Type B pancreatic cell (in vitro differentiated cells): ENCODE data around the gene CACNA1S. TPM values are rescaled to one million over a fixed set of nuclear protein-coding genes. Genes with fewer than 3 reads are reported as not detected.

Source experiments
- DNase-seq: peaks from one replicate; pipeline ENCODE4 v3.0.0; 2021; ENCODE audit warnings: mixed read lengths; ENCODE audit not compliant: unreplicated experiment; ENCODE audit errors: extremely low spot score
- H3K27ac Mint-ChIP-seq: 2 replicates; pipeline ENCODE4 v1.8.0; 2021; ENCODE audit warnings: mild to moderate bottlenecking, mixed read lengths
- H3K27me3 Mint-ChIP-seq: 2 replicates; pipeline ENCODE4 v1.8.0; 2021; ENCODE audit warnings: mixed read lengths
- H3K36me3 Mint-ChIP-seq: 2 replicates; pipeline ENCODE4 v1.8.0; 2021; ENCODE audit warnings: mixed read lengths
- H3K4me1 Mint-ChIP-seq: one replicate; pipeline ENCODE4 v1.8.0; 2021; ENCODE audit warnings: mixed read lengths; ENCODE audit not compliant: unreplicated experiment
- H3K4me3 Mint-ChIP-seq: 2 replicates; pipeline ENCODE4 v1.8.0; 2021; ENCODE audit warnings: mild to moderate bottlenecking, mixed read lengths
- H3K9me3 Mint-ChIP-seq: 2 replicates; pipeline ENCODE4 v1.8.0; 2021; ENCODE audit warnings: mixed read lengths
- total RNA-seq: library from RNA; stranded (reverse); gene quantifications from 2 replicates; pipeline ENCODE4 v1.2.1, GENCODE V29; 2021; ENCODE audit warnings: low replicate concordance
- TF ChIP-seq, protein P1 (sequence below): fragments of 200-600 bp; sonication (generic); conservative IDR thresholded peaks from 2 replicates; pipeline ENCODE4 v1.5.0; 2021; ENCODE audit warnings: antibody characterized with exemption, mild to moderate bottlenecking

The CACNA1S gene
- total RNA-seq, 1 donor from 2014 or later = 0.12 TPM

DNA sequence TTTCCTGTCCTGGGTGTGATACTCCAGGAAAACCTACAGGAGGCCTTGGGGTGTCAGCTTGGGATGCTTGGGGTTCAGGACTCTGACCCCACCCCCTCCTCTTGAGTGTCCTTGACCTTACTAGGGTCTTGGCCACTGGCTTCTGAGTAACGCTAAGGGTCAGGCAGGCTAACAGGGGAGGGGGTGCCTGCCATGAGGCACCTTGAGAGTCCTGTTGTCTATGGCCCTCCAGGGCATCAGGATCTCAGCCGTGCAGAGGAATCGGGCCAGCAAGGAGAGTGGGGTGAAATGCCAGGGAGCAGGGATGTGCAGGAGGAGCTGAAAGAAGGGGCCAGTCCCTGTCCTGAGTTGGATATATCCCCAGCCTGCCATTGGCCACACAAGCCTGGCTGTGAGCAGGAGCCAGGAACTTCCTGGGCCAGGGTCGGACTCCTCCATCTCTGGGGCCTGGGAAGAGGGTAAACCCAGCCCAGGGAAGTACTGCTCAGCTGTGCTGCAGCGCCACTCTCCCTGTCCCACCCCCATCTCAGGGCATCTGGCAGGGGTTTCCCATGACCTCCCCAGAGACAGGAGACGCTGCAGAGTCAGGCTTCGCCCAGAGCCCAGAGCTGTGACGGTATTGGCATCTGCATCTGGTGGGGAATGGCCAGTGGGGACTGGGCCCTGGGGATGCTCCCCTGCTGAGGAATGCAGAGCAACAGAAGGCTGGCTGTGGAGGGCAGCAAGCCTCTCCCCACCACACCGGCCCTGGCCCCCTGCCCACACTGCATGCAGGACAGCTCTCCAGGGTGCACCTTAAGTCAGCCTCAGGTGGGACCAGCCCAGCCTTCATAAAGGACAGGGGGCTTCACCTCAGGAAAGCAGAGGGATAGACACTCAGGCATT, 95.0 kb downstream of the CACNA1S start:
- Mint-ChIP-seq H3K9me3 (no peaks in the 10 kb centered on the region), H3K4me3 (no peak overlapping the region), H3K4me1 (peaks cover 33% of the 10 kb centered on the region), H3K36me3 (no peaks in the 10 kb centered on the region), H3K27ac (no peak overlapping the region), H3K27me3 (peaks cover 22% of the 10 kb centered on the region)
- TF ChIP-seq, protein P1, sequence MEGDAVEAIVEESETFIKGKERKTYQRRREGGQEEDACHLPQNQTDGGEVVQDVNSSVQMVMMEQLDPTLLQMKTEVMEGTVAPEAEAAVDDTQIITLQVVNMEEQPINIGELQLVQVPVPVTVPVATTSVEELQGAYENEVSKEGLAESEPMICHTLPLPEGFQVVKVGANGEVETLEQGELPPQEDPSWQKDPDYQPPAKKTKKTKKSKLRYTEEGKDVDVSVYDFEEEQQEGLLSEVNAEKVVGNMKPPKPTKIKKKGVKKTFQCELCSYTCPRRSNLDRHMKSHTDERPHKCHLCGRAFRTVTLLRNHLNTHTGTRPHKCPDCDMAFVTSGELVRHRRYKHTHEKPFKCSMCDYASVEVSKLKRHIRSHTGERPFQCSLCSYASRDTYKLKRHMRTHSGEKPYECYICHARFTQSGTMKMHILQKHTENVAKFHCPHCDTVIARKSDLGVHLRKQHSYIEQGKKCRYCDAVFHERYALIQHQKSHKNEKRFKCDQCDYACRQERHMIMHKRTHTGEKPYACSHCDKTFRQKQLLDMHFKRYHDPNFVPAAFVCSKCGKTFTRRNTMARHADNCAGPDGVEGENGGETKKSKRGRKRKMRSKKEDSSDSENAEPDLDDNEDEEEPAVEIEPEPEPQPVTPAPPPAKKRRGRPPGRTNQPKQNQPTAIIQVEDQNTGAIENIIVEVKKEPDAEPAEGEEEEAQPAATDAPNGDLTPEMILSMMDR = no peak
- no peak for DNase-seq

DNA sequence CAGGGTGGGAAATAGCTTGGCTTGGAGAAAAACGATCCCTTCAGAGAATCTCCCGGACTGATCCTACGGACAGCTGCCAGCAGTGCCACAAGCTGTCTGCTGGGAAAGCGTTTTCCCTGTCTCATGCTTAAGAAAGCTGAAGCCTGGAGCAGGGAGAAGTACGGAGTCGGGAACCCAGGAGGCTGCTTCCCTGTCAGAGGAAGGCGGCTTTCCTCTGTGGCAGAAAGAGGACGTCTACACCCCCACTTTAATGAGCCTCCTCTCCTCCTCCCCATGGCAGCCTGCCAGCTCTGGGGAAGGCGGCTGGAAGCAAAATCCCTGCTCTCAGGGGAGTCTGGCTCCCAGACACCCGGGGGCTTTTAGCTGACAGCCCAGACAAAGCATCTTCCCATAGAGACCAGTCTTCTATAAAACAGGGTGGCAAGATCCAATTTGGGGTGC, 96.0 kb downstream of the CACNA1S start:
- H3K4me3 Mint-ChIP-seq = no peak overlapping the region
- H3K27ac Mint-ChIP-seq = peak overlapping the region; percentile 5
- TF ChIP-seq, protein P1 = no peak
- no peak for DNase-seq
- H3K4me1 Mint-ChIP-seq = peaks cover 33% of the 10 kb centered on the region
- no peaks in the 10 kb centered on the region for H3K36me3 Mint-ChIP-seq
- H3K27me3 Mint-ChIP-seq = peaks cover 21% of the 10 kb centered on the region
- no peaks in the 10 kb centered on the region for H3K9me3 Mint-ChIP-seq

DNA sequence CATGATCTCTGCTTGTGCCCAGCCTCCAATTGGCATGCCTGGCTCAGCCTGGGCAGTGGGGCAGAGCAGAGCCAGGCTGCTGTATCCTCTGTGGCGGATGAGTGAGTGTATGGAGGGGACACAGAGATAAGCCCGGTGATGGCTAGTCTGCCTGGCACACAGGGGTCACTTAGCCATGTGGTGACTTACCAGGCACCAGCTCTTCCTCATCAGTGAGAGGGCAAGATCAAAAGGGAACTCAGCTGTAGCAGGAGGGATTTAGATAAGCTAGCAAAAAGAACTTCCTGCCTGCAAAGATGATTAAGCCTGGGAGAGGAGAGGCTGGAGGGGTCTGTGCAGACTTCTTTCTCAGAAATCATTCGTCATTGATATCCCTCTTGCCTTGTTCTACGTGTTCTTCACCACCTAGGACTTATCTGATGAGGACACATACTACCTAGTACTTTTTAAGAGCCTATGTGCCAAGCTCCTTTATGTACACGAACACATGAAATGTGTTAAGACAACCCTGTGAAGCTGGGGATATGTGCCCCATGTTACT, 96.6 kb downstream of the CACNA1S start:
- H3K27ac Mint-ChIP-seq = peak overlapping the region; percentile 5
- no peak overlapping the region for H3K4me3 Mint-ChIP-seq
- TF ChIP-seq, protein P1 = no peak
- H3K9me3 Mint-ChIP-seq = no peaks in the 10 kb centered on the region
- no peaks in the 10 kb centered on the region for H3K36me3 Mint-ChIP-seq
- peaks cover 33% of the 10 kb centered on the region for H3K4me1 Mint-ChIP-seq
- H3K27me3 Mint-ChIP-seq = peaks cover 17% of the 10 kb centered on the region
- DNase-seq = no peak

DNA sequence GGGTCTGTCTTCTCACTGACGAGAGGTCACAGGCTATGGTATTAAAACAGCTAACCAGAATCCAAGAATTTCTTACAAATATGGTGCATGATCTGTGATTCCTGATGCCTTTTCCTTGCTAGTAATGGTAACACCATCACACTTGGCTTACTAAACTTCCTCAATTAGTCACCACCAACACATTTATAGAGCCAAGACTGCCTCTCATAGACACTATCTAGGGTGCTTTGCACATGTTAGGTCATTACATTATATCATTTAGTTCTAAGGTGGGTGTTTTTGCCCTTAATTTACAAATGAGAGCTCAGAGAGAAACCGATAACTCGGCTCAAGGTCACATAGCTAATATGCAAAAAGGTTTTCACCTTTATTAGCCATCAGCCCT, 97.4 kb downstream of the CACNA1S start:
- Mint-ChIP-seq H3K4me3 (no peak overlapping the region), H3K27me3 (peaks cover 17% of the 10 kb centered on the region), H3K4me1 (peaks cover 32% of the 10 kb centered on the region), H3K9me3 (no peaks in the 10 kb centered on the region), H3K36me3 (no peaks in the 10 kb centered on the region), H3K27ac (no peak overlapping the region)
- no peak for DNase-seq
- TF ChIP-seq, protein P1 = no peak

DNA sequence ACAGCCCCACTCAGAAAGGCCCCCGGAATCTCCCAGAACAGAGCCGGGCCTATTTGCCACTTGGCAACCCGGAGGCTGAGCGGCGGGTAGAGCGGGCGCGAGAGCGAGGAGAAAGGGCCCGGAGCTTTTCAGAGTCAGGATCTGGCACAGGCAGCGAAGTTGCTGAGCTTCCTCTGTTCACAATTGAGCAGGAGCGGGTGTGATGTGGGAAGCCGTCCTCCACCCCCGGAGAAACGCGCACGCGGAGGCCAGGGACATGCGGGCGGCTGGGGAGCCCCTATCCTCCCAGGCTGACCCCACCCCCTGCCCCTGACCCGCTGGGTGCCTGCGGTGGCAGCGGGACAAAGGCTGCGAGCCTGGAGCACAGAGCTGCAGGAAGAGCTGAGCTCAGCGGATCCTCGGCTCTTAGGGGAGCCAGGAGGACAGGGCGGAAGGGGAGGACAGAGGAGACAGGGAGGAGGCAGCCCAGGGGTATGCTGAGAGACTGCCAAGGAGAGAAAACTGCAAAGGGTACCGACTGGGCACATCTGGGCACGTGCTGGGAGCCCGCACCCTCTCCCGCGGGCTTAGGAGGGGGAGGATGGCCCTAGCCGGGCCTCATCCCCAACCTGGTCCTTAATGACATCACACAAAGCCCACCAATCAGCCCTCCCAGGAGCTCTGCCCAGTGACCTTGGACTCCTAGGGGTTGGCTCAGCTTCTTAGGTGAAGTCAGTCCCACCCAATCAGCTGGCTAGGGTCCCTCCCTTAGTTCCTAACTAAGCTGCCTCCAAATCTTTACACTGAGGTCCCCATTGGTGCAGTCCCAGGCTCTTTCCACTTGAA, 98.0 kb downstream of the CACNA1S start:
- Mint-ChIP-seq H3K4me3 (no peak overlapping the region), H3K4me1 (peaks cover 32% of the 10 kb centered on the region), H3K27me3 (peaks cover 17% of the 10 kb centered on the region), H3K27ac (no peak overlapping the region), H3K9me3 (no peaks in the 10 kb centered on the region), H3K36me3 (no peaks in the 10 kb centered on the region)
- TF ChIP-seq, protein P1 = no peak
- no peak for DNase-seq
